Liver (tissue), 9 donors: ENCODE measurements around the gene YIPF6. TPM values are rescaled to one million over a fixed set of nuclear protein-coding genes. Genes with fewer than 3 reads are reported as not detected.

Experiments
- DNase-seq: peaks from one replicate; pipeline ENCODE4 v3.0.0-alpha.2; 2017; ENCODE audit warnings: low spot score
- H3K27ac ChIP-seq, 2 donors: one replicate each; pipeline ENCODE4 v1.7.0; 2013; ENCODE audit warnings: inconsistent platforms in 2 of 2, low read length in 2 of 2, control low read depth in 1 of 2, low read depth in 1 of 2, mild to moderate bottlenecking in 1 of 2
- H3K27me3 ChIP-seq, 4 donors: one replicate each; pipeline versions ENCODE4 v1.6.1 to v1.7.0; 2013; ENCODE audit warnings: low read length in 3 of 4, inconsistent platforms in 1 of 4, mild to moderate bottlenecking in 1 of 4, moderate library complexity in 1 of 4; ENCODE audit not compliant: control insufficient read depth in 4 of 4, insufficient read depth in 4 of 4
- H3K36me3 ChIP-seq, 4 donors: one replicate each; pipeline versions ENCODE4 v1.6.1 to v1.7.0; 2013; ENCODE audit warnings: low read length in 3 of 4, mild to moderate bottlenecking in 3 of 4, low read depth in 1 of 4, moderate library complexity in 1 of 4; ENCODE audit not compliant: control insufficient read depth in 4 of 4, insufficient read depth in 3 of 4
- H3K4me1 ChIP-seq, 4 donors: one replicate each; pipeline versions ENCODE4 v1.6.1 to v1.7.0; 2013; ENCODE audit warnings: low read length in 3 of 4, mild to moderate bottlenecking in 3 of 4, moderate library complexity in 1 of 4; ENCODE audit not compliant: control insufficient read depth in 4 of 4, insufficient read depth in 4 of 4
- H3K4me3 ChIP-seq, 3 donors: one replicate each; pipeline versions ENCODE4 v1.6.1 to v1.7.0; 2013; ENCODE audit warnings: low read length in 3 of 3, control low read depth in 1 of 3, low read depth in 1 of 3, mild to moderate bottlenecking in 1 of 3
- H3K9ac ChIP-seq, 2 donors: one replicate each; pipeline ENCODE4 v1.7.0; 2013; ENCODE audit warnings: low read length in 2 of 2, mild to moderate bottlenecking in 2 of 2, moderate library complexity in 2 of 2, control low read depth in 1 of 2, low read depth in 1 of 2
- H3K9me3 ChIP-seq, 4 donors: one replicate each; pipeline versions ENCODE4 v1.6.1 to v1.7.0; 2013; ENCODE audit warnings: low read length in 3 of 4; ENCODE audit not compliant: control insufficient read depth in 4 of 4
- ATF3 ChIP-seq: IDR thresholded peaks from 2 replicates; pipeline ENCODE4 v1.6.1; 2016; ENCODE audit warnings: antibody characterized with exemption
- CTCF ChIP-seq: fragments of 150-350 bp; IDR thresholded peaks from 2 replicates; pipeline ENCODE4 v1.5.1; 2017; ENCODE audit warnings: improper control_type of control experiment, low read depth, low read length; ENCODE audit not compliant: missing input control
- EGR1 ChIP-seq, 2 donors: IDR thresholded peaks; 2 replicates each; pipeline ENCODE4 v1.6.1; 2016 to 2018; ENCODE audit warnings: antibody characterized with exemption in 2 of 2, low read depth in 2 of 2
- FOXA2 ChIP-seq: IDR thresholded peaks from 2 replicates; pipeline ENCODE4 v1.6.1; 2016; ENCODE audit warnings: antibody characterized with exemption
- GABPA ChIP-seq, 2 donors: IDR thresholded peaks in 1 of 2; conservative IDR thresholded peaks in 1 of 2; 2 replicates each; pipeline ENCODE4 v1.6.1; 2016; ENCODE audit warnings: antibody characterized with exemption in 2 of 2, mild to moderate bottlenecking in 1 of 2, moderate library complexity in 1 of 2
- HNF4G ChIP-seq: IDR thresholded peaks from 2 replicates; pipeline ENCODE4 v1.6.1; 2016; ENCODE audit warnings: antibody characterized with exemption
- JUND ChIP-seq, 2 donors: IDR thresholded peaks; 2 replicates each; pipeline ENCODE4 v1.6.1; 2016; ENCODE audit warnings: antibody characterized with exemption in 2 of 2
- MAX ChIP-seq: IDR thresholded peaks from 2 replicates; pipeline ENCODE4 v1.6.1; 2016; ENCODE audit warnings: antibody characterized with exemption
- NR2F2 ChIP-seq: IDR thresholded peaks from 2 replicates; pipeline ENCODE4 v1.6.1; 2016; ENCODE audit warnings: antibody characterized with exemption
- RAD21 ChIP-seq, 2 donors: IDR thresholded peaks; 2 replicates each; pipeline ENCODE4 v1.6.1; 2016; ENCODE audit warnings: antibody characterized with exemption in 2 of 2, mild to moderate bottlenecking in 2 of 2
- REST ChIP-seq: IDR thresholded peaks from 2 replicates; pipeline ENCODE4 v1.6.1; 2016; ENCODE audit warnings: antibody characterized with exemption, mild to moderate bottlenecking
- SP1 ChIP-seq: IDR thresholded peaks from 2 replicates; pipeline ENCODE4 v1.6.1; 2018; ENCODE audit warnings: antibody characterized with exemption, mild to moderate bottlenecking
- TAF1 ChIP-seq: conservative IDR thresholded peaks from 2 replicates; pipeline ENCODE4 v1.6.1; 2016; ENCODE audit warnings: antibody characterized with exemption, mild to moderate bottlenecking
- ZBTB33 ChIP-seq: IDR thresholded peaks from 2 replicates; pipeline ENCODE4 v1.6.1; 2016; ENCODE audit warnings: antibody characterized with exemption
- WGBS: extraction: QIAGEN DNeasy Blood & Tissue Kit; methylation state at CpG from one replicate; pipeline ENCODE4 v1.1.7; 2013; 5-methylcytosine and 5-hydroxymethylcytosine counted together
- polyA plus RNA-seq, 2 donors: library from polyadenylated mRNA; stranded (reverse) in 1 of 2; unstranded in 1 of 2; fragments of 200-250 nt in 1 of 2; fragments of >200 nt in 1 of 2; fragmentation: Nextera tagmentation in 1 of 2; extraction: Ambion mirVana in 1 of 2; gene quantifications; one replicate each; pipeline versions ENCODE4 v1.2.1 to v1.2.3, GENCODE V29; 2013 to 2015
- total RNA-seq, 2 donors: library from RNA; depleted of rRNA; stranded (reverse); fragments of >200 nt; gene quantifications; one replicate each; pipeline ENCODE4 v1.2.3, GENCODE V29; 2014
- donor health status: healthy.
- donor health status: healthy.
- donor health status: healthy.
- donor health status: healthy.
- donor health status: healthy.

The YIPF6 gene
- total and polyA plus RNA-seq, 4 donors, result 11.9 to 36.3 (median 28.4) TPM

- TF ChIP-seq REST (no peak), ATF3 (no peak), NR2F2 (no peak), JUND (IDR thresholded peaks at IDR 0.05) (no peak)
Observed at GRCh38 chrX:68570598-68570997, 71.7 kb downstream of the YIPF6 start (continued).

- no peaks in the 10 kb centered on the region for H3K4me1 ChIP-seq
- no peaks in the 10 kb centered on the region for H3K36me3 ChIP-seq
- 93% methylated on average over 3 of the region's 3 CpGs for WGBS
- no peak overlapping the region for H3K27ac ChIP-seq
- no peaks in the 10 kb centered on the region for H3K9me3 ChIP-seq
- no peak overlapping the region for H3K4me3 ChIP-seq
- TF ChIP-seq ZBTB33, result no peak
- no peak for TF ChIP-seq TAF1
- TF ChIP-seq MAX, result no peak
- TF ChIP-seq RAD21 (IDR thresholded peaks at IDR 0.05), result no peak
- TF ChIP-seq ATF3, result no peak
- no peak for TF ChIP-seq EGR1 (IDR thresholded peaks at IDR 0.05; ENCODE audit: low read depth in 2 of 2)
- no peak for TF ChIP-seq SP1
- no peak overlapping the region for H3K9ac ChIP-seq
- DNase-seq, result no peak
- peaks cover 0 to 4% (median 0%) of the 10 kb centered on the region in 4 donors for H3K27me3 ChIP-seq
Observed at GRCh38 chrX:68571292-68571609, 72.4 kb downstream of the YIPF6 start.

- no peak for DNase-seq
- 92% methylated on average over 2 of the region's 2 CpGs for WGBS
- H3K27ac ChIP-seq, result no peak overlapping the region
- peaks cover 0 to 4% (median 0%) of the 10 kb centered on the region in 4 donors for H3K27me3 ChIP-seq
- H3K4me1 ChIP-seq, result no peaks in the 10 kb centered on the region
- H3K36me3 ChIP-seq, result no peaks in the 10 kb centered on the region
- H3K4me3 ChIP-seq, result no peak overlapping the region
- no peak overlapping the region for H3K9ac ChIP-seq
- H3K9me3 ChIP-seq, result no peaks in the 10 kb centered on the region
- no peak for TF ChIP-seq FOXA2
- TF ChIP-seq HNF4G, result no peak
- no peak for TF ChIP-seq CTCF
- no peak for TF ChIP-seq REST
- no peak for TF ChIP-seq ZBTB33
- TF ChIP-seq RAD21 (IDR thresholded peaks at IDR 0.05), result no peak
- TF ChIP-seq MAX, result no peak
- TF ChIP-seq GABPA (IDR thresholded peaks at IDR 0.05 in 1 of 2, conservative IDR thresholded peaks at IDR 0.05 in 1 of 2), result no peak
- TF ChIP-seq JUND (IDR thresholded peaks at IDR 0.05), result no peak
Observed at GRCh38 chrX:68571610-68572311, 72.9 kb downstream of the YIPF6 start.
